HL-60 (cell line): ENCODE measurements around the gene BLM.

Experiments
- GABPA ChIP-seq: IDR thresholded peaks from 2 replicates; pipeline ENCODE4 v1.6.1; 2012; ENCODE audit warnings: low read depth
- POLR2AphosphoS5 ChIP-seq: IDR thresholded peaks from 2 replicates; pipeline ENCODE4 v1.6.1; 2012; ENCODE audit warnings: low read depth
- TF ChIP-seq, protein P1 (sequence below): IDR thresholded peaks from one replicate; pipeline ENCODE4 v1.5.1; 2011; ENCODE audit warnings: low read length, control low read depth, inconsistent platforms; ENCODE audit not compliant: insufficient read depth

DNA sequence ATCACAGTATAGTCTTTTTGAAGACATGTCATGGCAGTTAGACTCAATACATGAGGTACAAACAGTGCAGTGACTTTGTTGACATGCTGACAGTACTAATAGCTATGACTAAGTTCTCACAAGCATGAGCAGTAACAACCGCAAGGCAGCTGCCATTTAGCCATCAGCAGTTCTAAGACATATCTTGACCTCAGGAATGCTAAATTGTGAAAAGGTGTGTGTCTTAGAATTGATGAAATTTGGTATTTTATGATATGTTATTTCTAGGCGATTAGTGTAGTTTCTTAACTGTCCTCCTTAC lies 90.6 kb downstream of the BLM start:
- TF ChIP-seq, protein P1, sequence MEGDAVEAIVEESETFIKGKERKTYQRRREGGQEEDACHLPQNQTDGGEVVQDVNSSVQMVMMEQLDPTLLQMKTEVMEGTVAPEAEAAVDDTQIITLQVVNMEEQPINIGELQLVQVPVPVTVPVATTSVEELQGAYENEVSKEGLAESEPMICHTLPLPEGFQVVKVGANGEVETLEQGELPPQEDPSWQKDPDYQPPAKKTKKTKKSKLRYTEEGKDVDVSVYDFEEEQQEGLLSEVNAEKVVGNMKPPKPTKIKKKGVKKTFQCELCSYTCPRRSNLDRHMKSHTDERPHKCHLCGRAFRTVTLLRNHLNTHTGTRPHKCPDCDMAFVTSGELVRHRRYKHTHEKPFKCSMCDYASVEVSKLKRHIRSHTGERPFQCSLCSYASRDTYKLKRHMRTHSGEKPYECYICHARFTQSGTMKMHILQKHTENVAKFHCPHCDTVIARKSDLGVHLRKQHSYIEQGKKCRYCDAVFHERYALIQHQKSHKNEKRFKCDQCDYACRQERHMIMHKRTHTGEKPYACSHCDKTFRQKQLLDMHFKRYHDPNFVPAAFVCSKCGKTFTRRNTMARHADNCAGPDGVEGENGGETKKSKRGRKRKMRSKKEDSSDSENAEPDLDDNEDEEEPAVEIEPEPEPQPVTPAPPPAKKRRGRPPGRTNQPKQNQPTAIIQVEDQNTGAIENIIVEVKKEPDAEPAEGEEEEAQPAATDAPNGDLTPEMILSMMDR = no peak
- TF ChIP-seq POLR2AphosphoS5 (no peak), GABPA (no peak)
